Measurements from ENCODE around the gene DDX10. TPM values are rescaled to one million over a fixed set of nuclear protein-coding genes. Genes with fewer than 3 reads are reported as not detected.

The DDX10 gene
- total and polyA plus RNA-seq, 4 donors = 8.0 to 11.8 (median 9.0) TPM

GRCh38 chr11:108926841-108927577, 262.1 kb downstream of the DDX10 start:
- no peak for DNase-seq (ENCODE audit: low spot score)
- TF ChIP-seq, protein P1, sequence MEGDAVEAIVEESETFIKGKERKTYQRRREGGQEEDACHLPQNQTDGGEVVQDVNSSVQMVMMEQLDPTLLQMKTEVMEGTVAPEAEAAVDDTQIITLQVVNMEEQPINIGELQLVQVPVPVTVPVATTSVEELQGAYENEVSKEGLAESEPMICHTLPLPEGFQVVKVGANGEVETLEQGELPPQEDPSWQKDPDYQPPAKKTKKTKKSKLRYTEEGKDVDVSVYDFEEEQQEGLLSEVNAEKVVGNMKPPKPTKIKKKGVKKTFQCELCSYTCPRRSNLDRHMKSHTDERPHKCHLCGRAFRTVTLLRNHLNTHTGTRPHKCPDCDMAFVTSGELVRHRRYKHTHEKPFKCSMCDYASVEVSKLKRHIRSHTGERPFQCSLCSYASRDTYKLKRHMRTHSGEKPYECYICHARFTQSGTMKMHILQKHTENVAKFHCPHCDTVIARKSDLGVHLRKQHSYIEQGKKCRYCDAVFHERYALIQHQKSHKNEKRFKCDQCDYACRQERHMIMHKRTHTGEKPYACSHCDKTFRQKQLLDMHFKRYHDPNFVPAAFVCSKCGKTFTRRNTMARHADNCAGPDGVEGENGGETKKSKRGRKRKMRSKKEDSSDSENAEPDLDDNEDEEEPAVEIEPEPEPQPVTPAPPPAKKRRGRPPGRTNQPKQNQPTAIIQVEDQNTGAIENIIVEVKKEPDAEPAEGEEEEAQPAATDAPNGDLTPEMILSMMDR (IDR thresholded peaks at IDR 0.05; ENCODE audit: low read depth, low read length, missing input control) = no peak
- TF ChIP-seq EGR1 (IDR thresholded peaks at IDR 0.05; ENCODE audit: low read depth in 2 of 2) = no peak
- TF ChIP-seq, protein P2, sequence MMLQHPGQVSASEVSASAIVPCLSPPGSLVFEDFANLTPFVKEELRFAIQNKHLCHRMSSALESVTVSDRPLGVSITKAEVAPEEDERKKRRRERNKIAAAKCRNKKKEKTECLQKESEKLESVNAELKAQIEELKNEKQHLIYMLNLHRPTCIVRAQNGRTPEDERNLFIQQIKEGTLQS (IDR thresholded peaks at IDR 0.05) = no peak
- no peak for TF ChIP-seq MAX (IDR thresholded peaks at IDR 0.05)
- no peak for TF ChIP-seq RAD21 (IDR thresholded peaks at IDR 0.05)
- TF ChIP-seq NR2F2 (IDR thresholded peaks at IDR 0.05) = no peak
- no peak for TF ChIP-seq YY1 (IDR thresholded peaks at IDR 0.05)
- no peak for TF ChIP-seq GABPA (IDR thresholded peaks at IDR 0.05 in 1 of 2, conservative IDR thresholded peaks at IDR 0.05 in 1 of 2)
- no peak for TF ChIP-seq FOXA1 (IDR thresholded peaks at IDR 0.05)
- no peak for TF ChIP-seq JUND (IDR thresholded peaks at IDR 0.05)
- no peak for TF ChIP-seq TAF1 (conservative IDR thresholded peaks at IDR 0.05)
- no peak for TF ChIP-seq SP1 (IDR thresholded peaks at IDR 0.05)
- TF ChIP-seq FOXA2 (IDR thresholded peaks at IDR 0.05) = no peak
- TF ChIP-seq HNF4G (IDR thresholded peaks at IDR 0.05) = no peak
- no peak for TF ChIP-seq HNF4A (conservative IDR thresholded peaks at IDR 0.05)
- TF ChIP-seq REST (IDR thresholded peaks at IDR 0.05) = no peak
- TF ChIP-seq ZBTB33 (IDR thresholded peaks at IDR 0.05) = no peak
- TF ChIP-seq RXRA (IDR thresholded peaks at IDR 0.05) = no peak
- Histone ChIP-seq H3K27me3 (ENCODE audit: control insufficient read depth in 4 of 4, insufficient read depth in 4 of 4, low read length in 3 of 4) (no peaks in the 10 kb centered on the region), H3K27ac (ENCODE audit: low read depth in 1 of 2, low read length in 2 of 2) (no peak overlapping the region), H3K4me1 (ENCODE audit: control insufficient read depth in 4 of 4, insufficient read depth in 4 of 4, low read length in 3 of 4) (no peaks in the 10 kb centered on the region), H3K9ac (ENCODE audit: low read depth in 1 of 2, low read length in 2 of 2) (no peak overlapping the region), H3K36me3 (ENCODE audit: control insufficient read depth in 4 of 4, insufficient read depth in 3 of 4, low read depth in 1 of 4, low read length in 3 of 4) (peaks cover 0 to 2% (median 0%) of the 10 kb centered on the region in 4 donors), H3K4me3 (ENCODE audit: low read depth in 1 of 3, low read length in 3 of 3) (no peak overlapping the region), H3K9me3 (ENCODE audit: control insufficient read depth in 4 of 4, low read length in 3 of 4) (no peaks in the 10 kb centered on the region)
- 96% methylated on average over 3 of the region's 3 CpGs for WGBS
